ENCODE results near the gene MOGAT1. TPM values are rescaled to one million over a fixed set of nuclear protein-coding genes. Genes with fewer than 3 reads are reported as not detected.

MOGAT1 gene
- polyA plus RNA-seq, 1 of the 3 experiments (the other 2 are of a cell fraction), result not detected

DNA sequence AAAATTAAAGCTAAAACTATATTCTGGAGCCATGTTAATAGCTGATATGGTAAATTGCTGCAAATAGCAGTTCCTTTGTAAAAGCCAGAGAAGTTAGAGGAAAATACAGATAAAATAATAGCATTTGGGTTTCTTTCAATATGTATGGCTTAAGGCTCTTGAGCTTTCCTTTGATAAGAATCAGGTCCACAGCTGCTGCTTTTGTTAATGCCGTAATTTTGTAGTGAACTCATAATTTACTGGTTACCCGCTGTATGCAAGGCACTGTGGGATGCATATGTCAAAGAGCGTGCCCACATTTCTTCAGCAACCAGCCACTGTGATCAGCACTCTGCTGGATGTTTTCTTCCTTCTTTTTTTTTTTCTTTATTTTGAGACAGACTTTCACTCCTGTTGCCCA is 79.1 kb downstream of the MOGAT1 start (continued):
- TF ChIP-seq, protein P1, sequence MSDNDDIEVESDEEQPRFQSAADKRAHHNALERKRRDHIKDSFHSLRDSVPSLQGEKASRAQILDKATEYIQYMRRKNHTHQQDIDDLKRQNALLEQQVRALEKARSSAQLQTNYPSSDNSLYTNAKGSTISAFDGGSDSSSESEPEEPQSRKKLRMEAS (IDR thresholded peaks at IDR 0.05; ENCODE audit: low read depth), result no peak
- no peak for TF ChIP-seq YY1 (IDR thresholded peaks at IDR 0.05; ENCODE audit: low read depth)
- TF ChIP-seq TAF1 (IDR thresholded peaks at IDR 0.05; ENCODE audit: borderline replicate concordance, low read depth, low read length), result no peak
- TF ChIP-seq MEF2A (IDR thresholded peaks at IDR 0.05; ENCODE audit: borderline replicate concordance, low read depth), result no peak
- no peak for TF ChIP-seq RFX5 (IDR thresholded peaks at IDR 0.05; ENCODE audit: low read length)
- 0 out of 4 replicates have a peak, but pooled peaks of 1 of the 2 experiments have one; percentile 23 for TF ChIP-seq EP300 (IDR thresholded peaks at IDR 0.05; ENCODE audit: borderline replicate concordance in 1 of 2, low read depth in 1 of 2, low read length in 1 of 2)
- TF ChIP-seq RXRA (IDR thresholded peaks at IDR 0.05; ENCODE audit: borderline replicate concordance, low read depth), result no peak
- TF ChIP-seq, protein P2, sequence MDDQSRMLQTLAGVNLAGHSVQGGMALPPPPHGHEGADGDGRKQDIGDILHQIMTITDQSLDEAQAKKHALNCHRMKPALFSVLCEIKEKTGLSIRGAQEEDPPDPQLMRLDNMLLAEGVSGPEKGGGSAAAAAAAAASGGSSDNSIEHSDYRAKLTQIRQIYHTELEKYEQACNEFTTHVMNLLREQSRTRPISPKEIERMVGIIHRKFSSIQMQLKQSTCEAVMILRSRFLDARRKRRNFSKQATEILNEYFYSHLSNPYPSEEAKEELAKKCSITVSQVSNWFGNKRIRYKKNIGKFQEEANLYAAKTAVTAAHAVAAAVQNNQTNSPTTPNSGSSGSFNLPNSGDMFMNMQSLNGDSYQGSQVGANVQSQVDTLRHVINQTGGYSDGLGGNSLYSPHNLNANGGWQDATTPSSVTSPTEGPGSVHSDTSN (IDR thresholded peaks at IDR 0.05), result no peak
- no peak for TF ChIP-seq GABPA (IDR thresholded peaks at IDR 0.05; ENCODE audit: low read depth)
- TF ChIP-seq, protein P3, sequence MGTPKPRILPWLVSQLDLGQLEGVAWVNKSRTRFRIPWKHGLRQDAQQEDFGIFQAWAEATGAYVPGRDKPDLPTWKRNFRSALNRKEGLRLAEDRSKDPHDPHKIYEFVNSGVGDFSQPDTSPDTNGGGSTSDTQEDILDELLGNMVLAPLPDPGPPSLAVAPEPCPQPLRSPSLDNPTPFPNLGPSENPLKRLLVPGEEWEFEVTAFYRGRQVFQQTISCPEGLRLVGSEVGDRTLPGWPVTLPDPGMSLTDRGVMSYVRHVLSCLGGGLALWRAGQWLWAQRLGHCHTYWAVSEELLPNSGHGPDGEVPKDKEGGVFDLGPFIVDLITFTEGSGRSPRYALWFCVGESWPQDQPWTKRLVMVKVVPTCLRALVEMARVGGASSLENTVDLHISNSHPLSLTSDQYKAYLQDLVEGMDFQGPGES (IDR thresholded peaks at IDR 0.05; ENCODE audit: low read depth, low read length), result no peak
- TF ChIP-seq TEAD4 (IDR thresholded peaks at IDR 0.05; ENCODE audit: borderline replicate concordance, insufficient read depth), result no peak
- TF ChIP-seq POLR2AphosphoS5 (IDR thresholded peaks at IDR 0.05; ENCODE audit: low read depth, low read length), result no peak

DNA sequence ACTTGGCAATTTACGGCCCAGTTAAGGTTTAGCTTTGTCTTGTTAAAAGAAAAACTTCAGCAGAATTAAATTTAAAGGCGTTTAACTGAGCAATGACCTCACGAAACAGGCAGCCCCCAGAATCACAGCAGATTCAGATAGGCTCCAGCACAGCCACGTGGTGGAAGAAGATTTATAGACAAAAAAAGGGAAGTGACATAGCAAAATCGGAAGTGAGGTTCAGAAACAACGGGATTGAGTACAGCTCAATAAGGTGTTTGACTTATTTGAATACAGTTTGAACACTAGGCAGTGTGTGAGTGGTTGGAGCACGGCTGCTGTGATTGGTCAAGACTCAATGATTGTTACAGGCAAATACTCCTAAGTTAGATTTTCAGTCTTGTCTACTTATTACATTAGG is 79.8 kb downstream of the MOGAT1 start:
- Histone ChIP-seq H3F3A (replicated peaks; ENCODE audit: insufficient read depth) (no peaks in the 10 kb centered on the region), H3K4me2 (no peak overlapping the region), H3K79me2 (ENCODE audit: insufficient read depth) (no peaks in the 10 kb centered on the region), H4K20me1 (ENCODE audit: insufficient read depth) (no peaks in the 10 kb centered on the region), H3K27me3 (ENCODE audit: insufficient read depth) (no peaks in the 10 kb centered on the region), H3K9me3 (no peaks in the 10 kb centered on the region), H2AFZ (ENCODE audit: low read depth) (no peak overlapping the region), H3K4me1 (ENCODE audit: control insufficient read depth in 1 of 2, insufficient read depth in 2 of 2, low read depth in 1 of 2, low read length in 1 of 2) (peaks cover 0 to 16% of the 10 kb centered on the region in 2 experiments; a peak in 2 of 4 replicates), H3K9ac (no peak overlapping the region), H3K27ac (ENCODE audit: low read depth in 2 of 2, low read length in 1 of 2) (no peak overlapping the region), H3K36me3 (replicated peaks in 1 of 2; ENCODE audit: control insufficient read depth in 1 of 2, insufficient read depth in 2 of 2, low read length in 1 of 2) (no peaks in the 10 kb centered on the region), H3K4me3 (ENCODE audit: low read depth in 2 of 2, low read length in 1 of 2) (no peak overlapping the region), H3K9me2 (no peaks in the 10 kb centered on the region)
- ChIA-PET POLR2A (no interaction called here), CTCF (interaction anchor here (1.2 kb wide), 1 partner anchor 155 kb away, joined by 4 read pairs; no protein-coding TSS in a partner anchor)
- WGBS (ENCODE audit: low lambda C conversion rate), result 76% methylated on average over 7 of the region's 7 CpGs
- TF ChIP-seq, protein P2 (IDR thresholded peaks at IDR 0.05), result no peak
- no peak for TF ChIP-seq YY1 (IDR thresholded peaks at IDR 0.05; ENCODE audit: low read depth)
- TF ChIP-seq, protein P1 (IDR thresholded peaks at IDR 0.05; ENCODE audit: low read depth), result no peak
- TF ChIP-seq JUND (IDR thresholded peaks at IDR 0.05), result no peak
- no peak for TF ChIP-seq POLR2AphosphoS5 (IDR thresholded peaks at IDR 0.05; ENCODE audit: low read depth, low read length)
- TF ChIP-seq FOXJ3 (CRISPR knock-in tag; IDR thresholded peaks at IDR 0.05), result no peak
- TF ChIP-seq, protein P4, sequence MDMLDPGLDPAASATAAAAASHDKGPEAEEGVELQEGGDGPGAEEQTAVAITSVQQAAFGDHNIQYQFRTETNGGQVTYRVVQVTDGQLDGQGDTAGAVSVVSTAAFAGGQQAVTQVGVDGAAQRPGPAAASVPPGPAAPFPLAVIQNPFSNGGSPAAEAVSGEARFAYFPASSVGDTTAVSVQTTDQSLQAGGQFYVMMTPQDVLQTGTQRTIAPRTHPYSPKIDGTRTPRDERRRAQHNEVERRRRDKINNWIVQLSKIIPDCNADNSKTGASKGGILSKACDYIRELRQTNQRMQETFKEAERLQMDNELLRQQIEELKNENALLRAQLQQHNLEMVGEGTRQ (IDR thresholded peaks at IDR 0.05; ENCODE audit: borderline replicate concordance, low read depth, low read length), result no peak
- TF ChIP-seq RFX5 (IDR thresholded peaks at IDR 0.05; ENCODE audit: low read length), result no peak
- no peak for TF ChIP-seq NFIC (IDR thresholded peaks at IDR 0.05; ENCODE audit: borderline replicate concordance)
- no peak for TF ChIP-seq EZH2phosphoT487 (IDR thresholded peaks at IDR 0.05; ENCODE audit: borderline replicate concordance, low read depth)
- no peak for TF ChIP-seq TEAD4 (IDR thresholded peaks at IDR 0.05; ENCODE audit: borderline replicate concordance, insufficient read depth)
- TF ChIP-seq FOSL2 (IDR thresholded peaks at IDR 0.05; ENCODE audit: borderline replicate concordance, low read depth), result no peak
- TF ChIP-seq RCOR1 (IDR thresholded peaks at IDR 0.05; ENCODE audit: low read length), result no peak
- no peak for TF ChIP-seq RXRA (IDR thresholded peaks at IDR 0.05; ENCODE audit: borderline replicate concordance, low read depth)
- no peak for TF ChIP-seq TAF1 (IDR thresholded peaks at IDR 0.05; ENCODE audit: borderline replicate concordance, low read depth, low read length)
- no peak for TF ChIP-seq RAD21 (IDR thresholded peaks at IDR 0.05; ENCODE audit: low read length)
- TF ChIP-seq, protein P5, sequence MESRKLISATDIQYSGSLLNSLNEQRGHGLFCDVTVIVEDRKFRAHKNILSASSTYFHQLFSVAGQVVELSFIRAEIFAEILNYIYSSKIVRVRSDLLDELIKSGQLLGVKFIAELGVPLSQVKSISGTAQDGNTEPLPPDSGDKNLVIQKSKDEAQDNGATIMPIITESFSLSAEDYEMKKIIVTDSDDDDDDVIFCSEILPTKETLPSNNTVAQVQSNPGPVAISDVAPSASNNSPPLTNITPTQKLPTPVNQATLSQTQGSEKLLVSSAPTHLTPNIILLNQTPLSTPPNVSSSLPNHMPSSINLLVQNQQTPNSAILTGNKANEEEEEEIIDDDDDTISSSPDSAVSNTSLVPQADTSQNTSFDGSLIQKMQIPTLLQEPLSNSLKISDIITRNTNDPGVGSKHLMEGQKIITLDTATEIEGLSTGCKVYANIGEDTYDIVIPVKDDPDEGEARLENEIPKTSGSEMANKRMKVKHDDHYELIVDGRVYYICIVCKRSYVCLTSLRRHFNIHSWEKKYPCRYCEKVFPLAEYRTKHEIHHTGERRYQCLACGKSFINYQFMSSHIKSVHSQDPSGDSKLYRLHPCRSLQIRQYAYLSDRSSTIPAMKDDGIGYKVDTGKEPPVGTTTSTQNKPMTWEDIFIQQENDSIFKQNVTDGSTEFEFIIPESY (IDR thresholded peaks at IDR 0.05; ENCODE audit: borderline replicate concordance, low read depth), result no peak
- TF ChIP-seq, protein P6, sequence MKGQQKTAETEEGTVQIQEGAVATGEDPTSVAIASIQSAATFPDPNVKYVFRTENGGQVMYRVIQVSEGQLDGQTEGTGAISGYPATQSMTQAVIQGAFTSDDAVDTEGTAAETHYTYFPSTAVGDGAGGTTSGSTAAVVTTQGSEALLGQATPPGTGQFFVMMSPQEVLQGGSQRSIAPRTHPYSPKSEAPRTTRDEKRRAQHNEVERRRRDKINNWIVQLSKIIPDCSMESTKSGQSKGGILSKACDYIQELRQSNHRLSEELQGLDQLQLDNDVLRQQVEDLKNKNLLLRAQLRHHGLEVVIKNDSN (IDR thresholded peaks at IDR 0.05; ENCODE audit: borderline replicate concordance, low read depth), result no peak
- no peak for TF ChIP-seq SMC3 (IDR thresholded peaks at IDR 0.05; ENCODE audit: low read depth, low read length)
- no peak for TF ChIP-seq GABPA (IDR thresholded peaks at IDR 0.05; ENCODE audit: low read depth)
- DNase-seq, result no peak

Measured in SK-N-SH (cell line).